ENCODE measurements around the gene PEX10. TPM values are rescaled to one million over a fixed set of nuclear protein-coding genes. Genes with fewer than 3 reads are reported as not detected.
A peak's percentile ranks its signal among the peaks of the same experiment; 100 is the strongest.

PEX10 gene
- total RNA-seq, 1 experiment from 2014 or later = 36.3 TPM

GRCh38 chr1:2388004-2388913 lies 24.1 kb downstream of the PEX10 start:
- DNase-seq (ENCODE audit: low read depth) = no peak

DNA sequence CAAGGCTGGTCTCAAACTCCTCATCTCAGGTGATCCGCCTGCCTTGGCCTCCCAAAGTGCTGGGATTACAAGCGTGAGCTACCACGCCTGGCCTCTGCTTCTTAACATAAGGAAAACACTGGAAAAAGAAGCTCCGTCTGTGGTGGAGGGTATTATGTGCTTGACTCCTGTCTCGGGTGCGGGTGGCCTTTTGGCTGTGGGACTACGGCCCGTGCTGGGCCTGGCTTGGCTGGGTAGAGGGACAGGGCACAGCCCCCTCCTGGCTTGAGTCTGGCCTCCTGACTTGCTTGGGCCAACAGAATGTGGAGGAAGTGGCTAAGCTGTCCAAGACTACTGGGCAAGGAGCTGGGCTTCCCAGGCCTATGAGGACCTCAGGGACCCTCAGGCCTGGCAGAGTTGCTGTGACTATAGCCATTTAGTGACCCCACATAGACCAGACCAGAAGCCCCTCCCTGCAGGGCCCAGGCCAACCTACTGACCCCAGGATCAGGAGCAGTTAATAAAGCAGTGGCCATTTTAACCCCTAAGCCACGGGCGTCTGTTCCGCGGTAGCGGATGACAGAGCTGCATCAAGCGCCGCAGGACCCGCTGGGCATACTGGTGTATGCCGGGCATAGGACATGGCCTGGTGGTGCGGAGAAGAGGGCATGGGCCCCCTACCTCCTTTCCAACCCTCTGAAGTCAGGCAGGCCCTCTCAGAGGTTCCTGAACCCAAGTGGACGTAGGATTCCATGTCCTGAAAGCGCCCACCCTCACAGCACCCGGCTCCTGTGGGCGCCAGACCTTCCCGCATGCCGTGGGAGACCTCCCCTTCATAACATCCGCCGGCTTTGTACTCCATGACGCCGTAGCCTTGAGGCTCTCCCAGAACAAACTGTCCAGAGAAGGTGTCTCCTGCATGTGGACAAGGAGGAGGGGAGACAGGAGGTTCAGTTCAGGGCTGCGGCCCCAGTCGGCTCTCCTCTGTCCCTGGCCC lies 25.4 kb downstream of the PEX10 start:
- DNase-seq (ENCODE audit: low read depth) = no peak

- DNase-seq (ENCODE audit: low read depth) = no peak
These were observed 26.6 kb downstream of the PEX10 start for GRCh38 chr1:2385606-2386280.

- DNase-seq (ENCODE audit: low read depth) = no peak
These were observed 27.4 kb downstream of the PEX10 start for GRCh38 chr1:2384941-2385481.

DNA sequence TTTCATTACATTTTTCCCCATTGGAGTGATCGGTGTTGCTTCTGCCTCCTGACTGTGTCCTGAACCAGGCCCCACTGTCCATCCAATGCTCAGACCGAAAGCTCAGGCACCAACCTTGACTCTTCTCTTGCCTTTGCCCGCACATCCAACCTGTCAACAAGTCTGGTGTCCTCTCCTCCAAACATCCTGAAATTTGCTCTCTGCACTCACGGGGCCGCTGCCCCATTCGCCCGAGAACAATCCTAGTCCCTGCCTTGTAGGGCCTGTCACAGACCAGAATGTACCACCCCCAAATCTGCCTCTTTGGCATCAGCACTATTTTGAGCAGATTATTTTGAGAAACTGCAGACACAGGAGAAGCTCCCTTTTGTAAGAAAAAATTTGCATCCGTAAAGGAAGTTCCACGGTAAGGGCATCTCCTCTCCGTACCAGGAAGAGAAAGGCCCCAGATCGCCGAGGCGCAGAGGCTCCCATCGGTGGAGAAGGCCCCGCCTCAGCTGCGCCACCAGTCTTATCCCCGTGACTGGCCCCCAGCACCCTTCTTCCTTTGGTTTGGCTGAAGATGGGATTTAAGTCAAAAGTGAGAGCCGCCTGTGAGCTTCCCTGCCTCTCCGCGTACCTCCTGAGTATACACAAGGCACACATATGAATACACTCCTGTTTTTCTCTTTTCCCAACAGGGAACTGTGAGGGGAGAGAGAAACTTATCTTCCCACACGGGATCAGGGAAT lies 28.1 kb downstream of the PEX10 start:
- DNase-seq (ENCODE audit: low read depth) = no peak

GRCh38 chr1:2383576-2383975 lies 28.8 kb downstream of the PEX10 start:
- DNase-seq (ENCODE audit: low read depth) = no peak

GRCh38 chr1:2382621-2383361 lies 29.6 kb downstream of the PEX10 start:
- peak; percentile 49 for DNase-seq (ENCODE audit: low read depth)

DNA sequence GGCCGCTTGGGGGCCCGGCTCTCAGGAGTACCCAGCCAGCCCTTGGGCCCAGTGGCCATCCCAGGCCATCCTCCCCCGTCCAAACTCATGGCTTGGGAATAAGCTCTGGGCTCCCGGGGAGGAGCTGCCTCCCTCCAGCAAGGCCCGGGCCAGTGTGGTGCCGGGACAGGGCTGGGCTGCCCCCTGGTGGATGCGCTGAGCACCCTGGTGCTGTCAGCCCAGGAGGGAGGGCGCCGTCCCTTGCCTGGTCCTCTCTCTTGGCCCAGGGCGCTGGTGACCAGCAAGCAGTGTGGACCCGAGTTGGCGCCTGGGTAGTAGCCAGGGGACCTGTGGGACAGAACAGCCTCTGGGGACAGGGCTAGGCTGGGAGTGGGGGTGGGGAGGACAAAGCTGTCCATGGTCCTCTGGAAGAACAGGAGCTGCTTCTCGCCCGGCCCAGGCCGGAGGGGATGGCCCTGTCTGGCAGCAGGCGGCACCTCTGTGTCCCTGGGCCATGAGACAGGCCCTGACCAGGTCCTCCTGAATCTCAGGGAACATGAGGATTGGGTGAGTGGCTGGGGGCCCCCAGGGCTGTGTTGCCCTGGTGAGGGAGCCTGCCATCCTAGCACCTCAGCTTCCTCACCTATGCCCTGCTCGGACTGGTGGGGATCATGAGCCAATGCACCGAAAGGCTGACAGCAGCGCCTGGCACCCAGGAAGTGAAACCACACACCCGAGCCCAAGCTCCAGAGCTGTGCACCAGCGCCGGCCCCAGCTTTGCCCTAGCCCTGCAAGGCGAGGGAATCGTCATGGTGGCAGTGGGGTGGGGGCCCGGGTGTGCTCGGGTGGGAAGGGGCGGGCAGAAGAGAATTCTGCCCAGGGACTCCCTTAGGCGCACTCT lies 30.4 kb downstream of the PEX10 start:
- DNase-seq (ENCODE audit: low read depth) = peak; percentile 81

DNA sequence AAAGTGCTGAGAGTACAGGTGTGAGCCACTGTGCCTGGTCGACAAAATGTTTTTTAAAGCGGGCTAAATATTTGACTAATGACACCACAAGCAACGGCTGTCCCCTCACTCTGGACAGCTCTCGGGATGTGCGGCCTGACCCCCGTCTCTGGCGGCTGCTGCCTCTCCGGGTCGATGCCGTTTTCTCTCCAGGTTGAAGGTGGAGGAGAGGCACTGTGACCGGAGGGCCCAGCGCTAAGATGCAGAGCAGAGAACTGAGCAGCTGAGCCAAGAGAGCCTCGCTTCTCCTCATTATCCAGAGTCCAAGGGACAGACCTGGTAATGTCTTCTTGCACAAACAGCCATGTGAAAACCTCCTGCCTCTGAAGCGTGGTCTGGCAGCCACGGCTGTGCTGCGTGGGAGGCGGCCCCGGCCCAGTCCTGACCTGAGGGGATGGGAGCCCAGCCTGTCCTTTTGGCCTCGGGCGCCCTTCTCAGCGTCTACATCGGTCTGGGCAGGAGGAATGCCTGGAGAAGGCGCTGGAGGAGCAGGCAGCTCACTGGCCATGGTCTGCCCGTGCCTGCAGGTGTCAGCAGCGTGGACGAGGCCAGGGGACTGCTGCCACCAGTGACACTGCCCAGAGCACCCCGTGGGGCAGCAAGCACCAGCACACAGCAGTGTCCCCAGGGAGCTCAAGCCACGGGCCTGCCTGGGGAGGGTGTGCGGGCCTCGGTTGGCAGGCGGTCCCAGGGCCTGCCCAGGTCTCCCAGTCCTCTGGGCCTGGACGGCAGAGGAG lies 31.4 kb downstream of the PEX10 start:
- no peak for DNase-seq (ENCODE audit: low read depth)

- no peak for DNase-seq (ENCODE audit: low read depth)
These were observed 32.5 kb downstream of the PEX10 start for GRCh38 chr1:2379733-2380404.

DNA sequence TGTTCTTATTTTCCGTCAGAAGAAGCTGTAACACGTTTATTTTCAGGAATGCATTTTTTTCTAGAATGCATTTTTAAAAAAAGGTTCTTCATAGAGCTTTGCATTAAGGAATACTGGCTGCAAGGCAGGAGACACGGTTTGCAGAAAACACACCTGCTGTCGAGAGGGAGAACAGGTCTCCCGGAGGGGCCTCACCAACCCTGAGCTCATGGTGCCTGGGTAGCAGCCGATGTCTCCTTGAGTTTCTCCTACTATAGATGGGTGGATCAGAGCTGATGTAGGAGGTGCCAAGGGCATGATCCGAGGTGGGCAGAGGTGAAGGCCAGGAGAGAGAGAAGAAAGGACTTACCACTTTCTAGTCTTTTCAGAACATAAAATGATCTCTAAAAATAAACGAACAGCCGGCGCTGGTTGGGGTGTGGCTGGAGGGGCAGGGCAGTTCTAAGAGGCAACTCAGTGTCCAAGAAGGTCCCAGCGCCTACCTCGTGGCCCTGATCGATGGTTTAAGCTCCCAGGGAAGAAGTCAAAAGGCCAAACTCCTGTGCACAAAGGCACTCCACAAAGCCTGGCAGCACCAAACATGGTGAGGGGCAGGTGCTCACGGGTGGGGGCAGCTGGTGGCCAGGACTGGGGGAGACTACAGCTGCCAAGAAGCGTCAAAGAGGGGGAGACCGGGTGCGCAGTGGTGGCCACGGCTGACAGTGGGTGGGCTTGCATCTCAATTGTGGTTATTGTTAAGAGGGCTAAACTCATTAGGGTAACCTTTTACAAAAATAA lies 33.2 kb downstream of the PEX10 start:
- DNase-seq (ENCODE audit: low read depth) = no peak

GRCh38 chr1:2378441-2378851 lies 33.9 kb downstream of the PEX10 start:
- DNase-seq (ENCODE audit: low read depth) = no peak

DNA sequence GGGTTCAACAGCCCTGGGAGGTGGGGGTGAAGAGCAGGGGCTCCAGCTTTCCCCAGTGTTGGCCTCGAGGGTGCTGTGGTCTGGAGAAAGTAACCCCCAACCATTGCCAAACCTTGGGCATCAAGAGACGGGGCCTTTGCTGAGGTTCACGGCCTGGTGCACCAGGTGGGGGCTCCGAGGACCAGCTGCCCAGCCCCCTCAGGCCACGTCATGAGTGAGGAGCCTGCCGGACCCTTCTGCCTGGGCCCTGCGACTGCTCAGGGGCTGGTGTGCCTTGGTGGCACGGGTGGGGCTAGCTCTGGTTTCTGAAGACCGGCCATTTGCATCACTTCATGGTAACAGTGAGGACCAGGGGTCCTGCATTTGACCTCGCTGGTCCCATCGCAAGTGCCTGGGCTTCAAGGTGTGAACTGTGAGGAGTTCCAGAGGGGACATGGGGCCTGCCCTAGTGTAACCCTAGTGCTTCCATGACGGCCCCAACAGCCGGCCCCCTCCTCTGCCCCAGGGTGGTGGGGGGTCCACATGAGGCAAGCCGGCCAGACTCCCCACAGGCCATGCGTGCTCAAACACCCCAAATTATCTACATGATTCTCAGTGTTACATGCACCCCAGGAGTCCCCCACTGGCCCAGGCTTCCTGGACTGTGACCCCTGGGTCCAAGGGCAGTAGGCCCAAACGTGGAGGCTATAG lies 34.5 kb downstream of the PEX10 start:
- no peak for DNase-seq (ENCODE audit: low read depth)

- no peak for DNase-seq (ENCODE audit: low read depth)
These were observed 35.3 kb downstream of the PEX10 start for GRCh38 chr1:2376931-2377672.

- DNase-seq (ENCODE audit: low read depth) = no peak
These were observed 36.1 kb downstream of the PEX10 start for GRCh38 chr1:2376261-2376741.

GRCh38 chr1:2375923-2376260 lies 36.5 kb downstream of the PEX10 start:
- DNase-seq (ENCODE audit: low read depth) = no peak

All from Daoy (cell line).